Activated CD4-positive, alpha-beta memory T cell treated with anti-CD3 and anti-CD28 coated beads, Interleukin-2, amount 10 ng/mL, durations not matched to agents 7 days and 5 days (primary cell): ENCODE measurements around the gene SIRPA. TPM values are rescaled to one million over a fixed set of nuclear protein-coding genes. Genes with fewer than 3 reads are reported as not detected.

ENCODE experiments used
- CTCF ChIA-PET: fragments of 350-600 bp; sonication (Branson Sonifier 250); formaldehyde crosslinking; loops from one replicate; lab custom pipeline; 2021; ENCODE audit warnings: antibody characterized with exemption, inconsistent platforms; lab: Charles Lee
- POLR2A ChIA-PET: fragments of 350-600 bp; sonication (Branson Sonifier 250); formaldehyde crosslinking; loops from one replicate; lab custom pipeline; 2021; ENCODE audit warnings: antibody characterized with exemption; lab: Charles Lee
- DNase-seq: peaks from one replicate; pipeline ENCODE4 v3.0.0-alpha.2; 2020
- H3K27ac Mint-ChIP-seq: one replicate; pipeline ENCODE4 v1.8.0; 2021; ENCODE audit warnings: mild to moderate bottlenecking, mixed read lengths
- H3K27me3 Mint-ChIP-seq: one replicate; pipeline ENCODE4 v1.8.0; 2021; ENCODE audit warnings: mixed read lengths
- H3K36me3 Mint-ChIP-seq: one replicate; pipeline ENCODE4 v1.8.0; 2021; ENCODE audit warnings: low read depth, mixed read lengths
- H3K4me1 Mint-ChIP-seq: one replicate; pipeline ENCODE4 v1.8.0; 2021; ENCODE audit warnings: mixed read lengths
- H3K4me3 Mint-ChIP-seq: one replicate; pipeline ENCODE4 v1.8.0; 2021; ENCODE audit warnings: mild to moderate bottlenecking, mixed read lengths
- H3K9me3 Mint-ChIP-seq: one replicate; pipeline ENCODE4 v1.8.0; 2021; ENCODE audit warnings: mixed read lengths
- total RNA-seq, 2 experiments: library from RNA; stranded (reverse); gene quantifications; one replicate each; pipeline ENCODE4 v1.2.3, GENCODE V29; 2021

SIRPA gene
- total RNA-seq, 2 experiments from 2014 or later, result not detected

GRCh38 chr20:1924910-1925861 lies 30.0 kb downstream of the SIRPA start:
- ChIA-PET CTCF (no interaction called here), POLR2A (no interaction called here)
- Mint-ChIP-seq H3K9me3 (no peaks in the 10 kb centered on the region), H3K4me3 (no peak overlapping the region), H3K36me3 (no peaks in the 10 kb centered on the region), H3K27me3 (peaks cover 5% of the 10 kb centered on the region), H3K4me1 (no peaks in the 10 kb centered on the region), H3K27ac (no peak overlapping the region)
- no peak for DNase-seq

- POLR2A ChIA-PET, result no interaction called here
- no peak overlapping the region for H3K27ac Mint-ChIP-seq
- no peaks in the 10 kb centered on the region for H3K36me3 Mint-ChIP-seq
- CTCF ChIA-PET, result no interaction called here
- H3K4me3 Mint-ChIP-seq, result no peak overlapping the region
- peaks cover 6% of the 10 kb centered on the region for H3K27me3 Mint-ChIP-seq
- H3K9me3 Mint-ChIP-seq, result no peaks in the 10 kb centered on the region
- no peak for DNase-seq
- H3K4me1 Mint-ChIP-seq, result no peaks in the 10 kb centered on the region
These were observed 31.0 kb downstream of the SIRPA start for GRCh38 chr20:1926237-1926636.

DNA sequence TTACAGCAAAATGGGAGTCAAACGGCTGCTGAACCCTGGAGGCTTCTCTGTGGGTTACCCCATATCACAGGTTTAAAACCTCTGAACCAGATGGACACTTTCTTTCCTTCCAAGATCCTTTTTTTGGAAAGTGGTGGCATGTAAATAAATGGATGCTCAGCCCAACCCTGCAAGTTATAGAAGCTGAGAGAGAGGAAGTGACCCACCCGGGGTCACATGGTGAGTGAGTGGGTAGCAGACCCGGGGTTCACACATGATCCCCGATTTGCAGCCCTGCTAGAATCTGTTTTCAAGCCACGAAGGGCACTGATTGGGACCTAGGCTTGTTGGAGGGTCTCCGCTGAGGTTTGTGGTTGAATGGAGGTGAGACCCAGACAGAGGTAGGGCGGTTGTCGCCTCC lies 32.0 kb downstream of the SIRPA start:
- H3K36me3 Mint-ChIP-seq, result no peaks in the 10 kb centered on the region
- H3K4me1 Mint-ChIP-seq, result no peaks in the 10 kb centered on the region
- H3K4me3 Mint-ChIP-seq, result no peak overlapping the region
- no peak overlapping the region for H3K27ac Mint-ChIP-seq
- CTCF ChIA-PET, result no interaction called here
- DNase-seq, result no peak
- peaks cover 10% of the 10 kb centered on the region for H3K27me3 Mint-ChIP-seq
- POLR2A ChIA-PET, result no interaction called here
- no peaks in the 10 kb centered on the region for H3K9me3 Mint-ChIP-seq

DNA sequence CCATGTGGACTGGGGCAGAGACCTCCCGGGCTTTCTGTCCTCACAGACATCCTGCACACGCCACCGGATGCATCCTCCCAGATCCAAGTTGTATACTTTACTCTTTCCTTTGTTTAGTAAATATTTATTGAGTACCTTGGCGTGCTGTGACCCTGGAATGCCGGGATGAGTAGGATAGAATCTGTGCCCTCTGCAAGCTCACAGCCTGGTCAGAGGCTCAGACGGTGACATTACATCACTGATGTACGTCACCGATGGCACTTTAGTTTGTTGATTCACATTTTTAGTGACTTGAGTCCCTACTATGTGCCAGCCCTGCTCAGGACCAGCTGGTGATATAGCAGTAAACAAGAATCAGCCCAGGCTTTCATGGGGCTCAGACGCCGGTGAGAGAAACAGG lies 32.9 kb downstream of the SIRPA start:
- POLR2A ChIA-PET, result no interaction called here
- Mint-ChIP-seq H3K27me3 (peaks cover 16% of the 10 kb centered on the region), H3K4me1 (no peaks in the 10 kb centered on the region), H3K27ac (no peak overlapping the region), H3K9me3 (no peaks in the 10 kb centered on the region), H3K36me3 (no peaks in the 10 kb centered on the region), H3K4me3 (no peak overlapping the region)
- CTCF ChIA-PET, result no interaction called here
- DNase-seq, result no peak

- Mint-ChIP-seq H3K4me3 (no peak overlapping the region), H3K27me3 (peaks cover 16% of the 10 kb centered on the region), H3K27ac (no peak overlapping the region), H3K9me3 (no peaks in the 10 kb centered on the region), H3K4me1 (no peaks in the 10 kb centered on the region), H3K36me3 (no peaks in the 10 kb centered on the region)
- ChIA-PET CTCF (no interaction called here), POLR2A (no interaction called here)
- no peak for DNase-seq
These were observed 33.6 kb downstream of the SIRPA start for GRCh38 chr20:1928782-1929181.

DNA sequence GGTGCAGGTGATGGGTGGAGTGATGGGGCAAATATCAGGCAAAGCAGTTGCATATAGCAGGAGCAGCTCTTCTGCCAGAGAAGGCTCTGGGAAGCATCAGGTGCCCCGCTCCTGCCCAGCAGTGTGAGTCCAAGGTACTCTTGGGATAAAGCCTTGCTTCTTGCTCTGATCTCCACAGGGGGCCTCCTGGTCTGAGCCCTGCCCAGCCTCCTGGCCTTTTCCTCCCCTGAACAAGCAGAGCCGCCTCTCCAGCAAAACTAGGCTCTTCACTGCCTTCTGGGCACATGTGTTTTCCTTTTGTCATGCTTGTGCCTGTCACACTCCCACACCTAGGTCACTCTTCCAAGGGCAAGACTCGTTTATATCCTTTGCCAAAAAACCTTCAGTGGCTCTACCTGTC lies 34.3 kb downstream of the SIRPA start:
- no peak overlapping the region for H3K4me3 Mint-ChIP-seq
- DNase-seq, result no peak
- ChIA-PET POLR2A (no interaction called here), CTCF (no interaction called here)
- no peaks in the 10 kb centered on the region for H3K36me3 Mint-ChIP-seq
- peaks cover 16% of the 10 kb centered on the region for H3K27me3 Mint-ChIP-seq
- no peak overlapping the region for H3K27ac Mint-ChIP-seq
- no peaks in the 10 kb centered on the region for H3K9me3 Mint-ChIP-seq
- H3K4me1 Mint-ChIP-seq, result no peaks in the 10 kb centered on the region

DNA sequence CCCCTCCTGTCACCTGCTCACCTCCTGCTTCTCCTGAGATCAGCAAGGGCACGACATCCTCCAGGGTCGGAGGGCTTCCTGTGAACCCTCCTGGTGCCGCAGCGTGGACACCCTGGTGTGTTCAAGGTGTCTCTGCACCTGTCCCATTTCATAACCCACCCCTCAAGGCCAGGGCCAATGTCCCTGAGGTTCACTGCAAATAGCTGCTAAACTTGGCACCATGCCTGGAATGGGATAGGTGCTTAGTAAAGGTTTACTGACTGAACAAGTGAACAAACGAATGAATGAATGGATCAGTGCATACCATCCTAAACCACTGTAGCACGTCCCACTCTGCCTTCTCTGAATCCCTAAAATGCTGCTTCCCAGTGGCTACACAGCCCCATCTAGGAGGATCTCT lies 35.0 kb downstream of the SIRPA start:
- POLR2A ChIA-PET, result no interaction called here
- H3K4me1 Mint-ChIP-seq, result no peaks in the 10 kb centered on the region
- H3K27ac Mint-ChIP-seq, result no peak overlapping the region
- H3K4me3 Mint-ChIP-seq, result no peak overlapping the region
- no peak for DNase-seq
- H3K27me3 Mint-ChIP-seq, result peaks cover 16% of the 10 kb centered on the region
- no peaks in the 10 kb centered on the region for H3K9me3 Mint-ChIP-seq
- H3K36me3 Mint-ChIP-seq, result no peaks in the 10 kb centered on the region
- CTCF ChIA-PET, result no interaction called here

DNA sequence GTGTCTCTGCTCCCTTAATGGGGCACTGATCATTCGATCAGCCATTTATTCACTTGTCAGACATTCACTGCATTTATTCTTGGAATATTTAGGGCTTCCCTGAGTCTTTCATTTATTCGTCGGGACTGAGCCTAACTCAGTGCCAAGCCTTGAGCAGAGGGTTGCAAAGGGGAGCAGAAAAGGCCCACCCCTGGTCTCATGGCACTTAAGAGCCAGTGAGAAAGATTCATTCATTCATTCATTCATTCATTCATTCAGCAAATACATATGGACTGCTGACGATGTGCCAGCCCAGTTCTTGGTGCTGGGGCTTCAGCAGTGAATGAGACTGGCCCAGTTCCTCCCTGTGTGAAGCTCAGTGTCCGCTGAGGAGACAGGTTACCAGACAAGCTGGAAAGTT lies 36.6 kb downstream of the SIRPA start:
- POLR2A ChIA-PET, result no interaction called here
- peaks cover 16% of the 10 kb centered on the region for H3K27me3 Mint-ChIP-seq
- no peak overlapping the region for H3K27ac Mint-ChIP-seq
- CTCF ChIA-PET, result no interaction called here
- no peak for DNase-seq
- H3K36me3 Mint-ChIP-seq, result no peaks in the 10 kb centered on the region
- no peaks in the 10 kb centered on the region for H3K9me3 Mint-ChIP-seq
- no peak overlapping the region for H3K4me3 Mint-ChIP-seq
- no peaks in the 10 kb centered on the region for H3K4me1 Mint-ChIP-seq

DNA sequence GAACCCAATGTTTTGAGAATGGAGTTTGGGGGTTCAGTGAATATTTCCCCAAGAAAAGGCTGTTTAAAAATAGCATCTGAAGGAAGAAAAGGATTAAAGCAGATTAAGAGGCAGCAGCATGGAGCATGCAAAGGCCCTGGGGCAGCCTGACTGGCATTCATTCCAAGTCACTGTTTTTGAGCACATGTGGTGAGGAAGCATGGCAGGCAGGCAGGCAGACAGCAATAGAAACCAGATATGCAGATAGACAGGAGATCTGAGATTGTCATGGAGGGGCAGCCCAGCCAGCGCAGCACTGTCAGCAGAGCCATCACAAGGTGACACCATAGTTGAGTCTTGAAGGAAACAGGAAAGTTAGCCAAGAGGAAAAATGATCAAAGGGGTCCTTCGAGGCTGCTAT lies 37.8 kb downstream of the SIRPA start:
- H3K27me3 Mint-ChIP-seq, result peaks cover 16% of the 10 kb centered on the region
- ChIA-PET POLR2A (no interaction called here), CTCF (no interaction called here)
- H3K9me3 Mint-ChIP-seq, result no peaks in the 10 kb centered on the region
- no peak overlapping the region for H3K4me3 Mint-ChIP-seq
- no peaks in the 10 kb centered on the region for H3K36me3 Mint-ChIP-seq
- no peak for DNase-seq
- H3K27ac Mint-ChIP-seq, result no peak overlapping the region
- H3K4me1 Mint-ChIP-seq, result no peaks in the 10 kb centered on the region

DNA sequence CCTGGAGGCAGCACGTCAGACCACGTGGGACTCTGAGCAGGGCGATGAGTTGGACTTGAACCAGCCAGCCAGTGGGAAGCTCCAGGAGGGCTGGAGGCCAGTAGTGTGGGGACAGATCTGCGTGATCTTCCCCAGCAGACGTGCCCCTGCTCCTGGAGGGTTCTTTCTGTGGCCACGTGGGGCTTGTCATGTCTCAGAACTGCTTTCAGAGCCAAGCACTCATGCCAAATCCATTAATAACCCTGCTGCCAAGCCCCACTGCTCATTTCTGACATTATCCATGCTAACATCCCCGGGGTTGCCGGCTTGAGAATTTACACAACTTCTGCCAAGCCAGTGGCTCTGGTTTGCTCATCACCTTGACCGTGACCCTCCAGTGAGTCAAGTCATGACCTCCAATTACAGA lies 38.3 kb downstream of the SIRPA start:
- Mint-ChIP-seq H3K4me3 (no peak overlapping the region), H3K9me3 (no peaks in the 10 kb centered on the region), H3K4me1 (no peaks in the 10 kb centered on the region), H3K27ac (no peak overlapping the region), H3K36me3 (no peaks in the 10 kb centered on the region), H3K27me3 (peaks cover 13% of the 10 kb centered on the region)
- POLR2A ChIA-PET, result no interaction called here
- CTCF ChIA-PET, result no interaction called here
- no peak for DNase-seq

GRCh38 chr20:1934156-1934555 lies 38.9 kb downstream of the SIRPA start:
- H3K36me3 Mint-ChIP-seq, result no peaks in the 10 kb centered on the region
- H3K27ac Mint-ChIP-seq, result no peak overlapping the region
- no peak for DNase-seq
- H3K4me1 Mint-ChIP-seq, result no peaks in the 10 kb centered on the region
- H3K9me3 Mint-ChIP-seq, result no peaks in the 10 kb centered on the region
- peaks cover 12% of the 10 kb centered on the region for H3K27me3 Mint-ChIP-seq
- H3K4me3 Mint-ChIP-seq, result no peak overlapping the region
- POLR2A ChIA-PET, result no interaction called here
- CTCF ChIA-PET, result no interaction called here

DNA sequence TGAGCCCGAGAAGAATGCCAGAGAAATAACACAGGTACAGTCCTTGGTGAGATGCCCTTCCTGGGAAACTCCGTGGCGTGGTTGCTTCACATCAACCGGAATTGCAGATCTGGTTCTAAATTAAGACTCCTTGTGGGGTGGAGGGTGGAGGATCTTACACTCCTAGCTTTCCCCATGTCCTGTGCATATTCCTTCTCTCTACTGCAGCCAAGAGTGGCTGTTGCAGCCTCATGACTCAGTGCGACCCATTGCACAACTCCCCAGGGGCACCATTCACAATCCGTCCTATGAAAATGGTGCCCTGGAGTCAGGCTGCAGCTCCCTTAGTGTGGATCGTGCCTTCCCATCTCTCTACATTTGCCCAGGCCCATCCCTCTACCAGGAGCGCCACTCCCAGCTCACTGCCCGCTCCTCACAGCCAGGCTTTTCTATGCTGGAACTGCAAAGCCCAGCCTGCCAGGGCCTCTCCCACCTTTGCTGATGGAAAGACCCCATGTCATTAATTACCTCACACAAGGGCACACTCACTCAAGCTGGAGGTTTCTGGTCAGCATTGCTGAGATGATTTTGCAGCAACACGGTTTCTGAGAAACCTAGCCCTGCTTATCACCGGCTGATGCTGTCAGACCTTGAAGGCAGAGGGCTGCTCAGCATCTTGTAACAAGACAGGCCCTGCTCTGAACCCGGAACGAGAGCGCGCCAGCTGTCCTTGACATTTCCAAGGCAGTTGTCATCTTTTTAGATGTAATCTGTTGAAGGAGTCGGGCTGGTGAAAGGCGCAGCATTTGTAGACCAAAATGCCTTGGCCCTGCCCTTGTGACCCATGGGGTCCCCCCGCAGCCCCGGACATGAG lies 39.7 kb downstream of the SIRPA start:
- H3K4me3 Mint-ChIP-seq, result no peak overlapping the region
- no peak for DNase-seq
- ChIA-PET CTCF (no interaction called here), POLR2A (no interaction called here)
- no peaks in the 10 kb centered on the region for H3K36me3 Mint-ChIP-seq
- no peak overlapping the region for H3K27ac Mint-ChIP-seq
- no peaks in the 10 kb centered on the region for H3K9me3 Mint-ChIP-seq
- H3K4me1 Mint-ChIP-seq, result no peaks in the 10 kb centered on the region
- peaks cover 12% of the 10 kb centered on the region for H3K27me3 Mint-ChIP-seq

- Mint-ChIP-seq H3K27ac (no peak overlapping the region), H3K27me3 (peaks cover 12% of the 10 kb centered on the region), H3K9me3 (no peaks in the 10 kb centered on the region), H3K4me3 (no peak overlapping the region), H3K36me3 (no peaks in the 10 kb centered on the region), H3K4me1 (no peaks in the 10 kb centered on the region)
- ChIA-PET CTCF (no interaction called here), POLR2A (no interaction called here)
- no peak for DNase-seq
These were observed 40.6 kb downstream of the SIRPA start for GRCh38 chr20:1935696-1936366.
